Neutrophil (primary cell): Measurements from ENCODE around the gene ENO4.

ENCODE experiments used
- H3K27ac ChIP-seq: fragments of 200-600 bp; sonication (generic); 2 replicates; pipeline ENCODE4 v1.5.1; 2016; ENCODE audit warnings: mild to moderate bottlenecking, moderate library complexity
- H3K27me3 ChIP-seq: fragments of 200-600 bp; sonication (generic); 2 replicates; pipeline ENCODE4 v1.6.0; 2016; ENCODE audit warnings: mild to moderate bottlenecking
- H3K36me3 ChIP-seq: fragments of 200-600 bp; sonication (generic); 2 replicates; pipeline ENCODE4 v1.5.1; 2017
- H3K4me1 ChIP-seq, 2 experiments: fragments of 200-600 bp in 1 of 2; sonication (generic) in 1 of 2; 1 replicate in 1 of 2; 2 replicates in 1 of 2; pipeline versions ENCODE4 v1.5.1 to v1.6.1; 2013 to 2016; ENCODE audit warnings: low read depth in 1 of 2, low read length in 1 of 2, mild to moderate bottlenecking in 1 of 2, moderate library complexity in 1 of 2; ENCODE audit not compliant: control insufficient read depth in 1 of 2, insufficient read depth in 1 of 2
- H3K4me3 ChIP-seq, 2 experiments: fragments of 200-600 bp in 1 of 2; sonication (generic) in 1 of 2; 1 replicate in 1 of 2; 2 replicates in 1 of 2; pipeline ENCODE4 v1.5.1; 2013 to 2016; ENCODE audit warnings: low read depth in 1 of 2, low read length in 1 of 2, mild to moderate bottlenecking in 1 of 2, moderate library complexity in 1 of 2
- H3K9me3 ChIP-seq: fragments of 200-600 bp; sonication (generic); 2 replicates; pipeline ENCODE4 v1.5.1; 2016
- TF ChIP-seq, protein P1 (sequence below): fragments of 200-600 bp; sonication (generic); IDR thresholded peaks from 2 replicates; pipeline ENCODE4 v1.5.1; 2016; ENCODE audit warnings: antibody characterized with exemption

Gene ENO4

DNA sequence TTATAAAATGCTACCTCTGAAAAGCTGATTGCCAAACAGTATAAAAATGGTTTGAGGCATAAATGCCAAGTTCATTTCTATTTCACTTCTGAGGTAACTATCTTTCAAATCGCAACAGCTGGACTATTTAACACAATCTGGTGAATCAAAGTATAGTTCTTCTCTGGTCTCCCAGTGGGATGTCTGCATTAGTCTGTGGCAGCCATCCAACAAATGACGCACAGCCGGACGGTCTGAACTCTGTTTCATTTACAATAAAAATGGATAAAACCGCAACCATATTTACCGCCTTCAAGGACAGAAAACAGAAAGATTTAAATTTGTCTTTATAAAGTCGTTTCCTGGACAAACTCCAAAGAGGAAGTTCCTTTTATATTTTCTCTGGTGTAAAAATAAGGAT lies 41.9 kb downstream of the ENO4 start:
- Histone ChIP-seq H3K36me3 (no peaks in the 10 kb centered on the region), H3K9me3 (no peaks in the 10 kb centered on the region), H3K4me1 (peaks cover 0 to 23% of the 10 kb centered on the region in 2 experiments), H3K4me3 (no peak overlapping the region), H3K27ac (no peak overlapping the region), H3K27me3 (peaks cover 4% of the 10 kb centered on the region)
- TF ChIP-seq, protein P1, sequence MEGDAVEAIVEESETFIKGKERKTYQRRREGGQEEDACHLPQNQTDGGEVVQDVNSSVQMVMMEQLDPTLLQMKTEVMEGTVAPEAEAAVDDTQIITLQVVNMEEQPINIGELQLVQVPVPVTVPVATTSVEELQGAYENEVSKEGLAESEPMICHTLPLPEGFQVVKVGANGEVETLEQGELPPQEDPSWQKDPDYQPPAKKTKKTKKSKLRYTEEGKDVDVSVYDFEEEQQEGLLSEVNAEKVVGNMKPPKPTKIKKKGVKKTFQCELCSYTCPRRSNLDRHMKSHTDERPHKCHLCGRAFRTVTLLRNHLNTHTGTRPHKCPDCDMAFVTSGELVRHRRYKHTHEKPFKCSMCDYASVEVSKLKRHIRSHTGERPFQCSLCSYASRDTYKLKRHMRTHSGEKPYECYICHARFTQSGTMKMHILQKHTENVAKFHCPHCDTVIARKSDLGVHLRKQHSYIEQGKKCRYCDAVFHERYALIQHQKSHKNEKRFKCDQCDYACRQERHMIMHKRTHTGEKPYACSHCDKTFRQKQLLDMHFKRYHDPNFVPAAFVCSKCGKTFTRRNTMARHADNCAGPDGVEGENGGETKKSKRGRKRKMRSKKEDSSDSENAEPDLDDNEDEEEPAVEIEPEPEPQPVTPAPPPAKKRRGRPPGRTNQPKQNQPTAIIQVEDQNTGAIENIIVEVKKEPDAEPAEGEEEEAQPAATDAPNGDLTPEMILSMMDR = no peak

DNA sequence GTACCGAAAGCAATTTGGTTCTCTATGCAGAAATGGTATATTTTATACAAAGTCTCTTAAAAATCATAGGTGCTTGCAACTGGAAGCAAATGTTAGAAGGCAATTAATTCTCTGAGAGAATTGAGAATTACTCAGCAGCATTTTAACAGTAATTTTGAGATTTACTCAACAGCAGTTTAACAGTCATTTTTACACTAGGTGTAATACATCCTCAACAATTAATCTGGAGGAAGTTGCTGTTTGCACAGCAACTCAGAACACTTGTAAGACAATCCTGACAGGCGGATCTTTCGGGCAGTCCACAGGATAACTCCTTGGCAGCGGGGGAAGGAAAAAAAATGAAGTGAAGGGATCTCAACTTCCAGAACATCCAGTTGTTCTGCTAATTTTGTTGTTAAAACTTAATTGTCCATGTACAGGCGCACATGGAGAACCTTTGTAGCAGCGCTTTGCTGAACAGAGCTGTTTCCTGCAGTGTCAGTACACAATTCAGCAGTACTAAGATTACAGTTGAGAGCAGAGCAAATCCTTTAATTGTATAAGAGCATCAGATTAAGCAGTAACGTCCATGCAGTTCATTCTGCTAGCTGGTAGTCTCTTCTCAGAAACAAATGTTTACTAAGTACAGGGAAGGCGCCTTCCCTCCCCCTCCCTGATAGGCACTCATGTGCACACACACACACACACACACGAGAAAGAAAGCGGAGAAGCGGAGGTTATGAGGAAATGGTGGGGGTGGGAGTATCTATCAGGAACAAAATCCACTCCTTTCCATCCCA lies 43.8 kb downstream of the ENO4 start:
- Histone ChIP-seq H3K36me3 (no peaks in the 10 kb centered on the region), H3K4me3 (no peak overlapping the region), H3K9me3 (no peaks in the 10 kb centered on the region), H3K27ac (no peak overlapping the region), H3K27me3 (peaks cover 4% of the 10 kb centered on the region), H3K4me1 (peaks cover 0 to 23% of the 10 kb centered on the region in 2 experiments)
- TF ChIP-seq, protein P1 = no peak

DNA sequence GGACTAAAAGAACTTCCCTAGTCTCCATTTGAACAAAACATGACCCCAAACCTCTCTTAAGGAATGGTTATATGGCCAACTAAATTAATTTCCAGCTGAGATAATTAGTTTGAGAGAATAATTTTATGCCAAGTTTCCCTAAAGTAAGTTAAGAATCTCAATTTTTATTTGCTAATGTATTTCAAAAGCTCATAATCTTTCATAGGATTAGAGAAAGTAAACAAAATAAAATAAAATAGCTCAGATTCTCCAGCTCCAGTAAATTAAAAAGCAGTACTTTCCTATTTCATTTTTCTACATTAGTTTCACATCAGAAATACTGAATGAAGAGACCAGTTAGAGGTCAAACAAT lies 44.4 kb downstream of the ENO4 start:
- H3K27ac ChIP-seq = no peak overlapping the region
- TF ChIP-seq, protein P1 = no peak
- H3K4me1 ChIP-seq = peaks cover 0 to 20% of the 10 kb centered on the region in 2 experiments
- H3K9me3 ChIP-seq = no peaks in the 10 kb centered on the region
- H3K36me3 ChIP-seq = no peaks in the 10 kb centered on the region
- peaks cover 4% of the 10 kb centered on the region for H3K27me3 ChIP-seq
- H3K4me3 ChIP-seq = no peak overlapping the region

DNA sequence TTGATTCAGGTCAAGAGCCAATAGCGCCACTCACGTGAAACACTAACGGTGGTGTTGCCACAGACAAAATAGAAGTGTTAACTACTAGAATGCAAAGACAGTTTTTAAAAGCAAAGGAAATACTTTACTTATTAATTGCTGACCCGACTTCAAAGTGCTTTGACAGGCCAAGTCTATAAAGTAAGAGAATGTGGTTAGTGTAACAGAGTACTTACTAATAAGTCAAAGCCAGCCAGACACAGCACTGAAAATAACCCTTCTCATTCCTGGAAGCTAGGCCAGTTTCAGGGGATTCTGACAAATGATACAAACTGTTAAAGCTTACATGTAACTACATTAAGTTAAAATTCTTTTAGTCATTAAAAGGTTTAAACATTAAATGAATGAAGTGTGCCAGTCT lies 50.3 kb downstream of the ENO4 start:
- no peaks in the 10 kb centered on the region for H3K4me1 ChIP-seq

DNA sequence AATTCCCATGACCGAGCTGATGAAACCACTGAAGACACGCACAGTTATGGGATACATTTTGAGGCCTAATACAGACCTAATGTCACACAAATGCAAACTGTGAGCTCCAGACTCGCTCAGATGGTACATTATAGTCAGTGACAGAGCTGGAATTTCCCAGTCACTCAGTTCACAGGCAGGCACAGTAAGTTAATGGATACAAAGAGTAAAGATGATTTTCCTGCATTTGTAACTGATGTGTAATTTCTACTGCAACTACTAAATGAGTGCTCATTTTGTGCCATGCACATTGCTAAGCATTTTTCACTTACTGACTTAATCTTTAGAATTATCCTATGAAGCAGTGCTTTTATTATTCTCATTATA lies 56.5 kb downstream of the ENO4 start:
- Histone ChIP-seq H3K4me1 (no peaks in the 10 kb centered on the region), H3K36me3 (no peaks in the 10 kb centered on the region)
- TF ChIP-seq, protein P1 = no peak

More for the DNA sequence above, 50.3 kb downstream of the ENO4 start:
- Histone ChIP-seq H3K36me3 (no peaks in the 10 kb centered on the region), H3K27ac (no peak overlapping the region), H3K4me3 (no peak overlapping the region), H3K27me3 (no peaks in the 10 kb centered on the region), H3K9me3 (no peaks in the 10 kb centered on the region)
- TF ChIP-seq, protein P1 = no peak

More for the DNA sequence above, 56.5 kb downstream of the ENO4 start:
- H3K27ac ChIP-seq = no peak overlapping the region
- H3K4me3 ChIP-seq = no peak overlapping the region
- H3K27me3 ChIP-seq = no peaks in the 10 kb centered on the region
- no peaks in the 10 kb centered on the region for H3K9me3 ChIP-seq
